GM19463 (cell line): Measurements from ENCODE around the gene IL31RA.
"Not testable (repeated sequence)": the region's sequence is repeated elsewhere in the genome, so short reads cannot be mapped to it uniquely, and the experiment has no call there.

Experiments
- ATAC-seq: cut with Tn5 transposase; IDR thresholded peaks from one replicate; pipeline ENCODE4 v1.9.1; 2021; ENCODE audit warnings: mild to moderate bottlenecking, moderate library complexity; ENCODE audit not compliant: unreplicated experiment

The IL31RA gene

GRCh38 chr5:55923865-55924500 is 72.8 kb downstream of the IL31RA start:
- no peak for ATAC-seq

DNA sequence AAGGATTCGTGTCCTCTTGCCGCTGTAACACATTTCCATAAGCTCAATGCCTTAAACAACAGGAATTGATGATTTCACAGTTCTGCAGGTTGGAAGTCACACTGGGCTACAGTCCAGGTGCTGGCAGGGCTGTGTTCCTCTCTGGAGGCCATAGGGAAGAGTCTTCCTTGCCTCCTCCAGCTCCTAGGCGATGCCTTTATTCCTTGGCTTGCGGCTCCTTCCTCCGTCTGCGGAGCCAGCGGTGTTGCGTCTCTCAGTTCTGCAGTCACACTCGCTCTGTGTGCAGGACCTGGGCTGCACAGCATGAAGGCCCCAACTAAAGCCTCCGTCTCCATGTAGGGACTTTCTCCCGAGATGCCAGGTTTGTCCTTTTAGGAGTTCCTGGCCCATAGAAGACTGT is 73.6 kb downstream of the IL31RA start:
- ATAC-seq = no peak

GRCh38 chr5:55925181-55925580 is 74.0 kb downstream of the IL31RA start:
- ATAC-seq = no peak

DNA sequence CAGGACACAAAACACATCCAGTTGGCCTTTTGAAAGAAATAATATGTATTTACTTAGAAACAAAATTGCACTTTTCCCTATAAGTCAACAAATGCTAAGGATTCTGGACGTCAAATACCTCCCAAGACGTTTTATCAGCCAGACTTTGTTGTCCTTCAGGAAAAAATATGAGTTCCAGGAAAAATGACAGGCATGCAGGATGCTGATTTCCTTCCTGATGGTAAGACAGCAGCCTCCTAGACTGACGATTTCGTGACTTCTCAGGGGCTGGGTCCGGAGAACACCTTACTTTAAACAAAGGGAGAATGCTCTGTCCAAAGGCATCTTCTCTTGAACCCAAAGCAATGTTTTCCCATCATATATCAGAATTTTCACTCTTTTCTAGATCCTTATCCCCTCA is 74.6 kb downstream of the IL31RA start:
- no peak for ATAC-seq

GRCh38 chr5:55926476-55926875 is 75.3 kb downstream of the IL31RA start:
- ATAC-seq = no peak

DNA sequence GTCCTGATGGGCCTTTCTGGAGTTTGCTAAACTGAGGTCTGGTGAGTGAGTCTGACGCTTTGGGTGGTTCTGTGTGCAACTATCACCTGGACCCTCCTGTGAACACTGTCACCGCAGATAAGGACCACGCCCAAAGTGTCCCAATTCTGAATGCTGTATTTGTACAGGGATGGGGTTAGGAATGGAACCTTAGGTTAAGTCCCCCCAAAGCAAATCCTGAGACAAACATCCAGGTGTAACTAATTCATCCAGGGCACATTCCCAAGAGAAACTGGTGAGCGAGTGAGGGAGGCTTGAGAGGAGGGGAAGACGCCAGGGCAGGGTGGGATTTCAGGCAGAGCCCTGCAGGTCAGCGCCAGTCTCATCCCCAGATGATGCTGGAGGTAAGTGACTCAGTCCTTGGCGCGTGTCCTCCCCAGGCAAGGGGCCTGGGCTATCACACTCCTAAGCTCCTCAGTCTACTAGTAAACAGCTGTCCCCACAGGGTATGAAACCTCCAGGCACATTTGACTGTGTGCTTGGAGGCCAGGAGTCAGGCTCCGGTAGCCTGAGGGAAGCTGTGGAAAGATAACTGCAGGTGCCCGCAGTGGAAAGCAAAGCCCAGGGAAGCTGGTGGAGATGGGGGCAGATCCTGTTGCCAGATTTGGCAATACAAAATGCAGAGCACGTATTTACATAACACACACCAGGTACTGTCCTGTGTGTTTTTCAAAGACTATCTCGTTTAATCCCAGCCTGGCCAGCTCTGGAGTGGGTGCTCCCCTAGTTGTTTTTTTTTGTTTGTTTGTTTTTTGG is 76.9 kb downstream of the IL31RA start:
- ATAC-seq = no peak

GRCh38 chr5:55929020-55929799 is 78.1 kb downstream of the IL31RA start:
- ATAC-seq = no peak

DNA sequence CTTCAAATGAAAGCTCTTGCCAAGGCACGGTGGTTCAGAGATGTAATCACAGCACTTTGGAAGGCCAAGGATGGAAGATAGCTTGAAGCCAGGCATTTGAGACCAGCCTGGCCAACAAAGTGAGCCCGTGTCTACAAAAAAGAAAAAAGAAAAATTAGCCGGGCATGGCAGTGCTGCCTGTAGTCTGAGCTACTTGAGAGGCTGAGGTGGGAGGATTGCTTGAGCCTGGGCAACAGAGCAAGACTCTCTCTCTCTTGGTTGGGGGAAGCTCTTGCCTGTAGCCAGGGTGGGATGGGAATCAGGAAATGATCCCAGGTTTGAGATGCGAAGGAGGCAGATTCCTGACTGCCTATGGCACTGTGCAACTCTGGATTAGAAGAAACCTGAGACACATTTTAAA is 81.5 kb downstream of the IL31RA start:
- no peak for ATAC-seq

GRCh38 chr5:55933377-55934114 is 82.4 kb downstream of the IL31RA start:
- no peak for ATAC-seq

- ATAC-seq = no peak
Measured at GRCh38 chr5:55934115-55934613, 83.0 kb downstream of the IL31RA start.

- ATAC-seq = no peak
Measured at GRCh38 chr5:55934720-55935119, 83.6 kb downstream of the IL31RA start.

DNA sequence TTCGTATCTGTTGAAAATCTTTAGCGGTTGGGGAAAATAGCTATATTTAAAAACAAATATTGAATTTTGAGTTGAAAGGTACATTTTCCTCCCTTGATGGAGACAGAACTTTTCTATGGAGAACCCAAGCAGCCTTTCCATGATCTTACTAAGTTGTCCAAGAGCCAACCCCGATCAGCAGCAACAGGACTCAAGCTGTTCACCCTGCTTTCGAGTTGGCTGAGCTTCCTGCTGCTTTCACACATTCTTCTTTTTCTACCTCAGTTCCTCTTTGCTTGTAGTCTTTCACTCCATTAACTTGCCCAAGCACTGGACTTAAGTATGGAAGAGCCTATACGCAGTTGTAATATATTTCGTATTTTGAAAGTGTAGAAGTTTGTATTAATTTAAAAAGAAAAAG is 84.2 kb downstream of the IL31RA start:
- no peak for ATAC-seq

DNA sequence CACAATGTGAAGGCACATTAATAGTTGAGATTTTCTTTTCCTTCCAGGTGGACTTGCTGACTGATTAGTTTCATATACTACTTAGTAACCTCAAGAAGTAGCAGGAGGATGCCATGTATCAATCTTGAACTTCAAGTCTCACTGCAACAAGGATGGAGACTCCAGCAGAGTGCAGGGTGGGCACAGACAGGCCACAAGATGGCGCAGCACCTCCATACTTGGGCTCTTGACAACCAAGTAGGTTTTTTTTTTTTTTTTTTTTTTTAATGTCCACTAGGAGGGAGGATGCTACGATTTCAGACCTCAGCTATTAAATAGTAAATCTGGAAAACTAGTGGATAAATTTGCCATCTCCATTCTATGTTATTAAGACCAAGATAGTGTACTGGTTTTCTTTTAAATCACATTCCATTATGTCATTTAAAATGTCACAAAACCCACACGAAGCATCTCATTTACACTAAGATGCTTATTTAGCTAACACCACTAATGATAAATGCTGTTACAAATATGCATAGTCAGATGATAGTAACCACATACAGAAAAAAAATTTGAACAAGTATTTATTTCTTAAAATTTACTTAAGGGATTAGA is 85.0 kb downstream of the IL31RA start:
- ATAC-seq = peak; percentile 72

DNA sequence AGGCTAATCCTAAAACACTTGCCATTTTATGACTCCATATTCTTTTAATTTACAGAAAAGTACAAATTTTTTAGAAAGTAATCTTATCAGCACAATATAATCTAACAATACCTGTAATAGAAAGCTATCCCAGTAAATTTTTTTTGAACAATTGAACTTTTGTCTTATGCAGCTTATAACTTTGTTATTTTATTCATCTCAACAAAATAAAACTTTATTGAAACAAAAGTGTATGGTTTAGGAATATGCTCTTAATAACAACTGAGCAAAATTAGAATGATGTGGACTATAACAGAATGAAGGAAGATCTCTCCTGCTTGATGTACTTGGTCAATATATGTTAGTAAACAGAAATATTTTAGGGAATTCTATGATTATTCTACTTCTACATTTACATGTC is 86.4 kb downstream of the IL31RA start:
- ATAC-seq = not testable (repeated sequence)

- ATAC-seq = not testable (repeated sequence)
Measured at GRCh38 chr5:55941154-55941553, 90.0 kb downstream of the IL31RA start.

- no peak for ATAC-seq
Measured at GRCh38 chr5:55959208-55959607, 108.1 kb downstream of the IL31RA start.

DNA sequence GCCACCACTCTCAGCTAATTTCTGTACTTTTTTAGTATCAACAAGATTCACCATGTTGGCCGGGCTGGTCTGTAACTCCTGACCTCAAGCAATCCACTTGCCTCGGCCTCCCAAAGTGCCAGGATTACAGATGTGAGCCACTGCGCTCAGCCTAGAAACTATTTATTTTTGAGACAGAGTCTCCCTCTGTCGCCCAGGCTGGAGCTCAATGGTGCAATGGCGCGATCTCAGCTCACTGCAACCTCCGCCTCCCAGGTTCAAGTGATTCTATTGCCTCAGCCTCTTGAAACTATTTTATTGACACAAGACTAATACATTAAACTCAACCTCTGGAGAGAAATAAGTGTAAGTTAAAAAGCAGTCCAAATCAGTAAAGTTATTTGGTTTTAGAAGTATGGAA is 109.6 kb downstream of the IL31RA start:
- ATAC-seq = no peak

DNA sequence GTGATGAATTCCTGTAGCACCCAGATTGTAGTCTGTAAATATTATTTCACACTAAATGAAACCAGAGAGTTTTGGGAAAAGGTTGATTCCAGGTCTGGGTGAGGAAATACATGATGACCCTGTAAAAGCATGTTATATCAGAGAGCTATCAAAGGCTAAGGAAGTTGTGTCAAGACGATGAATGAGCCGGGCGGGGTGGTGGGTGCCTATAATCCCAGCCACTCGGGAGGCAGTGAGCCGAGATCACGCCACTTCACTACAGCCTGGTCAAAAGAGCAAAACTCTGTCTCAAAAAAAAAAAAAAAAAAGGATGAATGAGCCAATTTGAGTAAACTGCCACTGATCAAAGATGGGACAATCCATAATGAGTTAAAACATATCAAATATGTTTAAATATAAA is 114.4 kb downstream of the IL31RA start:
- no peak for ATAC-seq

GRCh38 chr5:55966284-55966683 is 115.1 kb downstream of the IL31RA start:
- ATAC-seq = no peak

GRCh38 chr5:55969956-55970355 is 118.8 kb downstream of the IL31RA start:
- ATAC-seq = no peak
